Natural killer cell (primary cell): ENCODE data around the gene NOP9. TPM values are rescaled to one million over a fixed set of nuclear protein-coding genes. Genes with fewer than 3 reads are reported as not detected.

Source experiments
- ATAC-seq, 3 donors: fragments of 150-1000 bp in 2 of 3; fragments of 200-7000 bp in 1 of 3; cut with Tn5 transposase; 1 replicate in 1 of 3; 2 replicates in 2 of 3; pipeline ENCODE4 v1.10.0; 2021; ENCODE audit warnings: mild to moderate bottlenecking in 2 of 3, moderate library complexity in 2 of 3
- DNase-seq, 2 donors: peaks; one replicate each; pipeline versions ENCODE4 v3.0.0 to v3.0.0-alpha.2; 2013 to 2021; ENCODE audit warnings: mixed read lengths in 1 of 2
- H3K27ac ChIP-seq: one replicate; pipeline ENCODE4 v1.5.1; 2013; ENCODE audit warnings: mild to moderate bottlenecking, low read length
- H3K27me3 ChIP-seq: one replicate; pipeline ENCODE4 v1.6.1; 2013; ENCODE audit warnings: low read length; ENCODE audit not compliant: control insufficient read depth, insufficient read depth
- H3K36me3 ChIP-seq: one replicate; pipeline ENCODE4 v1.6.1; 2013; ENCODE audit warnings: low read length; ENCODE audit not compliant: control insufficient read depth, insufficient read depth
- H3K4me1 ChIP-seq: one replicate; pipeline ENCODE4 v1.6.1; 2013; ENCODE audit warnings: low read length; ENCODE audit not compliant: control insufficient read depth, insufficient read depth
- H3K4me3 ChIP-seq: one replicate; pipeline ENCODE4 v1.5.1; 2013; ENCODE audit warnings: low read length
- H3K9me3 ChIP-seq: one replicate; pipeline ENCODE4 v1.6.1; 2013; ENCODE audit warnings: low read length; ENCODE audit not compliant: control insufficient read depth, insufficient read depth
- H3K27ac Mint-ChIP-seq, 2 donors: one replicate each; pipeline ENCODE4 v1.8.0; 2022; ENCODE audit warnings: mild to moderate bottlenecking in 2 of 2, mixed read lengths in 2 of 2, moderate library complexity in 1 of 2
- H3K27me3 Mint-ChIP-seq, 2 donors: one replicate each; pipeline ENCODE4 v1.8.0; 2022; ENCODE audit warnings: low read depth in 2 of 2, mixed read lengths in 2 of 2
- H3K36me3 Mint-ChIP-seq: one replicate; pipeline ENCODE4 v1.8.0; 2022; ENCODE audit warnings: mixed read lengths
- H3K4me1 Mint-ChIP-seq, 2 donors: one replicate each; pipeline ENCODE4 v1.8.0; 2022; ENCODE audit warnings: mixed read lengths in 2 of 2
- H3K4me3 Mint-ChIP-seq: one replicate; pipeline ENCODE4 v1.8.0; 2022; ENCODE audit warnings: mild to moderate bottlenecking, moderate library complexity, mixed read lengths
- H3K9me3 Mint-ChIP-seq, 2 donors: one replicate each; pipeline ENCODE4 v1.8.0; 2022; ENCODE audit warnings: mixed read lengths in 2 of 2
- CTCF ChIP-seq: fragments of 200-600 bp; IDR thresholded peaks from one replicate; pipeline ENCODE4 v1.8.0; 2022; ENCODE audit warnings: antibody characterized with exemption
- WGBS: methylation state at CpG from one replicate; pipeline ENCODE4 v1.1.7; 2013; ENCODE audit warnings: missing lambda C conversion rate; ENCODE audit not compliant: insufficient coverage; 5-methylcytosine and 5-hydroxymethylcytosine counted together
- intact Hi-C: fragments of 100-400 bp; cut with micrococcal nuclease; formaldehyde crosslinking; loops from one replicate; pipeline ENCODE4 v1.14.2; 2022
- total RNA-seq, 4 donors: library from RNA; stranded (reverse); fragments of 120-200 nt in 1 of 4; gene quantifications; one replicate each; pipeline versions ENCODE4 v1.2.3 to v1.2.4, GENCODE V29; 2013 to 2022

The NOP9 gene
- total RNA-seq, 3 donors from 2014 or later (not counting 1 experiment from before 2014, with no cell fraction given) = 34.9 to 47.8 (median 39.2) TPM

GRCh38 chr14:24262821-24263733 is 36.6 kb upstream of the NOP9 start, which contains the start of gene TGM1:
TGM1 (minus strand) TSS chr14:24263177; CDS start chr14:24262352, 825 bp downstream.
- Mint-ChIP-seq H3K4me1 (peaks cover 0 to 6% of the 10 kb centered on the region in 2 donors), H3K4me3 (no peak within 1 kb of the TSS), H3K36me3 (peaks cover 11% of the 10 kb centered on the region), H3K27ac (no peak within 1 kb of the TSS), H3K9me3 (no peaks in the 10 kb centered on the region), H3K27me3 (no peaks in the 10 kb centered on the region)
- DNase-seq (no peak), ATAC-seq (no peak)
- peaks cover 29% of the 10 kb centered on the region for H3K36me3 ChIP-seq
- H3K4me1 ChIP-seq = no peaks in the 10 kb centered on the region
- H3K4me3 ChIP-seq = no peak within 1 kb of the TSS
- TF ChIP-seq CTCF = no peak
- intact Hi-C loops = no loop called here
- H3K9me3 ChIP-seq = no peaks in the 10 kb centered on the region
- no peaks in the 10 kb centered on the region for H3K27me3 ChIP-seq
- no peak within 1 kb of the TSS for H3K27ac ChIP-seq
- 94% methylated on average over 14 of the region's 14 CpGs for WGBS

- intact Hi-C loops = no loop called here
- no peak for TF ChIP-seq CTCF
- Histone ChIP-seq H3K27ac (no peak overlapping the region), H3K4me3 (no peak overlapping the region), H3K9me3 (no peaks in the 10 kb centered on the region), H3K4me1 (no peaks in the 10 kb centered on the region), H3K36me3 (peaks cover 26% of the 10 kb centered on the region), H3K27me3 (no peaks in the 10 kb centered on the region)
- Mint-ChIP-seq H3K36me3 (peaks cover 11% of the 10 kb centered on the region), H3K27me3 (no peaks in the 10 kb centered on the region), H3K9me3 (no peaks in the 10 kb centered on the region), H3K27ac (no peak overlapping the region), H3K4me1 (peaks cover 0 to 6% of the 10 kb centered on the region in 2 donors), H3K4me3 (no peak overlapping the region)
- WGBS = 93% methylated on average over 6 of the region's 6 CpGs
- DNase-seq (no peak), ATAC-seq (no peak)
Observed at GRCh38 chr14:24263848-24264247, 35.8 kb upstream of the NOP9 start.

- Histone ChIP-seq H3K36me3 (peaks cover 29% of the 10 kb centered on the region), H3K9me3 (no peaks in the 10 kb centered on the region), H3K4me1 (no peaks in the 10 kb centered on the region), H3K27me3 (no peaks in the 10 kb centered on the region), H3K27ac (no peak overlapping the region), H3K4me3 (no peak overlapping the region)
- H3K4me1 Mint-ChIP-seq = peaks cover 0 to 6% of the 10 kb centered on the region in 2 donors
- no peak for ATAC-seq
- no peak overlapping the region for H3K27ac Mint-ChIP-seq
- DNase-seq = no peak
- no peaks in the 10 kb centered on the region for H3K27me3 Mint-ChIP-seq
- H3K36me3 Mint-ChIP-seq = peaks cover 11% of the 10 kb centered on the region
- no peak overlapping the region for H3K4me3 Mint-ChIP-seq
- 96% methylated on average over 6 of the region's 6 CpGs for WGBS
- H3K9me3 Mint-ChIP-seq = no peaks in the 10 kb centered on the region
- intact Hi-C loops = no loop called here
- no peak for TF ChIP-seq CTCF
Observed at GRCh38 chr14:24264298-24264697, 35.4 kb upstream of the NOP9 start.
